Ovary (tissue), 3 donors: Measurements from ENCODE around the gene ERI3.

Source experiments
- EP300 ChIP-seq: sonication (generic); formaldehyde crosslinking; IDR thresholded peaks from one replicate; pipeline ENCODE4 v1.6.1; 2017; ENCODE audit warnings: antibody characterized with exemption
- POLR2A ChIP-seq: fragments of 450-650 bp; IDR thresholded peaks from one replicate; pipeline ENCODE4 v1.6.1; 2017; ENCODE audit warnings: antibody characterized with exemption, mild to moderate bottlenecking, moderate library complexity
- TF ChIP-seq, protein P1 (sequence below), 3 donors: fragments of 450-650 bp in 2 of 3; fragments of 200-600 bp in 1 of 3; IDR thresholded peaks; one replicate each; pipeline versions ENCODE4 v1.5.1 to v1.8.0; 2016 to 2022; ENCODE audit warnings: antibody characterized with exemption in 3 of 3, mild to moderate bottlenecking in 1 of 3
- donor health status: DM: no; HTN: no; CAD: no.

GRCh38 chr1:44289530-44289929 lies 65.5 kb downstream of the ERI3 start:
- TF ChIP-seq, protein P1, sequence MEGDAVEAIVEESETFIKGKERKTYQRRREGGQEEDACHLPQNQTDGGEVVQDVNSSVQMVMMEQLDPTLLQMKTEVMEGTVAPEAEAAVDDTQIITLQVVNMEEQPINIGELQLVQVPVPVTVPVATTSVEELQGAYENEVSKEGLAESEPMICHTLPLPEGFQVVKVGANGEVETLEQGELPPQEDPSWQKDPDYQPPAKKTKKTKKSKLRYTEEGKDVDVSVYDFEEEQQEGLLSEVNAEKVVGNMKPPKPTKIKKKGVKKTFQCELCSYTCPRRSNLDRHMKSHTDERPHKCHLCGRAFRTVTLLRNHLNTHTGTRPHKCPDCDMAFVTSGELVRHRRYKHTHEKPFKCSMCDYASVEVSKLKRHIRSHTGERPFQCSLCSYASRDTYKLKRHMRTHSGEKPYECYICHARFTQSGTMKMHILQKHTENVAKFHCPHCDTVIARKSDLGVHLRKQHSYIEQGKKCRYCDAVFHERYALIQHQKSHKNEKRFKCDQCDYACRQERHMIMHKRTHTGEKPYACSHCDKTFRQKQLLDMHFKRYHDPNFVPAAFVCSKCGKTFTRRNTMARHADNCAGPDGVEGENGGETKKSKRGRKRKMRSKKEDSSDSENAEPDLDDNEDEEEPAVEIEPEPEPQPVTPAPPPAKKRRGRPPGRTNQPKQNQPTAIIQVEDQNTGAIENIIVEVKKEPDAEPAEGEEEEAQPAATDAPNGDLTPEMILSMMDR (IDR thresholded peaks at IDR 0.05): no peak
- no peak for TF ChIP-seq EP300
- no peak for TF ChIP-seq POLR2A
